ENCODE results near the gene BTC. TPM values are rescaled to one million over a fixed set of nuclear protein-coding genes. Genes with fewer than 3 reads are reported as not detected.
"Not testable (repeated sequence)": the region's sequence is repeated elsewhere in the genome, so short reads cannot be mapped to it uniquely, and the experiment has no call there.

BTC gene
- total and polyA plus RNA-seq, 12 donors: 0.11 to 1.9 (median 0.95) TPM

DNA sequence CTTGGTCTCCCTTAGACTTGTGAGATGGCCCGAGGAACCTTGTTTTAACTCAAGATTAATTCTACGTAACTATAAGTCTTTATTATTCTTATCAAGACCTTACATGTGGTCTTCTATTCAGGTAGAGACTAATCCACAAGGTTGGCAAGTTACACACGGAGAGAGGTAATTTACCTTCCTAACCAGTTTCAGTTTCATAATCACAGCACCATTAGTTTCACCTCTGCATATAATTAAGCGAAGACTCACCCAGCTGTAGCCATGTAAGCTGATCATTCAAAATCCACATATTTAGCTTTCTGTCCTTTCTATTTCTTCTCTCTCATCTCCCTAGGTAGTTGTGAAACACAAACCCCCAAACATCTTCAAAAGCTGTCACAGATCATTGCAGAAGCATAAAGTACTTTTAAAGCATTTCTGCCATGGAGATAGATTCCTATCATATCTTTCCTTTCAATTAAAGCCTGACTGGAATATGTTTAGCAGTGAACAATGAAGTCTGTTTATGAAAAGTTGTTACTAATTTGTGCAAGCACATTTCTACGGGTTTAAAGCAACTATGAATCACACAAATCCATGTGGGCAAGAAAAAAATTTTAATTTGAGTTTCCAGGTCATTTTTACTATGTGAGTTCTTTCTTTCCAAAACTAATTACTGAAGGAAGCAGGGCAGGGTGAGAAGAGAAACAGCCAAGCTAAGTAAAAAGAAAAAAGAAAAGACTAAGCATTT, 78.5 kb downstream of the BTC start:
- no peak for TF ChIP-seq POLR2A (IDR thresholded peaks at IDR 0.05)
- TF ChIP-seq, protein P1, sequence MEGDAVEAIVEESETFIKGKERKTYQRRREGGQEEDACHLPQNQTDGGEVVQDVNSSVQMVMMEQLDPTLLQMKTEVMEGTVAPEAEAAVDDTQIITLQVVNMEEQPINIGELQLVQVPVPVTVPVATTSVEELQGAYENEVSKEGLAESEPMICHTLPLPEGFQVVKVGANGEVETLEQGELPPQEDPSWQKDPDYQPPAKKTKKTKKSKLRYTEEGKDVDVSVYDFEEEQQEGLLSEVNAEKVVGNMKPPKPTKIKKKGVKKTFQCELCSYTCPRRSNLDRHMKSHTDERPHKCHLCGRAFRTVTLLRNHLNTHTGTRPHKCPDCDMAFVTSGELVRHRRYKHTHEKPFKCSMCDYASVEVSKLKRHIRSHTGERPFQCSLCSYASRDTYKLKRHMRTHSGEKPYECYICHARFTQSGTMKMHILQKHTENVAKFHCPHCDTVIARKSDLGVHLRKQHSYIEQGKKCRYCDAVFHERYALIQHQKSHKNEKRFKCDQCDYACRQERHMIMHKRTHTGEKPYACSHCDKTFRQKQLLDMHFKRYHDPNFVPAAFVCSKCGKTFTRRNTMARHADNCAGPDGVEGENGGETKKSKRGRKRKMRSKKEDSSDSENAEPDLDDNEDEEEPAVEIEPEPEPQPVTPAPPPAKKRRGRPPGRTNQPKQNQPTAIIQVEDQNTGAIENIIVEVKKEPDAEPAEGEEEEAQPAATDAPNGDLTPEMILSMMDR (IDR thresholded peaks at IDR 0.05): no peak
- Histone ChIP-seq H3K27ac (no peak overlapping the region), H3K4me3 (no peak overlapping the region), H3K4me1 (replicated peaks in 1 of 2) (no peaks in the 10 kb centered on the region), H3K27me3 (no peaks in the 10 kb centered on the region), H3K36me3 (replicated peaks in 1 of 2) (no peaks in the 10 kb centered on the region), H3K9me3 (replicated peaks in 1 of 3) (no peaks in the 10 kb centered on the region)
- intact Hi-C loops (cut with DNase I): no loop called here
- DNase-seq: no peak
- 47 to 72% (median 54%) methylated on average over 5 of the region's 5 CpGs for WGBS, 4 donors

DNA sequence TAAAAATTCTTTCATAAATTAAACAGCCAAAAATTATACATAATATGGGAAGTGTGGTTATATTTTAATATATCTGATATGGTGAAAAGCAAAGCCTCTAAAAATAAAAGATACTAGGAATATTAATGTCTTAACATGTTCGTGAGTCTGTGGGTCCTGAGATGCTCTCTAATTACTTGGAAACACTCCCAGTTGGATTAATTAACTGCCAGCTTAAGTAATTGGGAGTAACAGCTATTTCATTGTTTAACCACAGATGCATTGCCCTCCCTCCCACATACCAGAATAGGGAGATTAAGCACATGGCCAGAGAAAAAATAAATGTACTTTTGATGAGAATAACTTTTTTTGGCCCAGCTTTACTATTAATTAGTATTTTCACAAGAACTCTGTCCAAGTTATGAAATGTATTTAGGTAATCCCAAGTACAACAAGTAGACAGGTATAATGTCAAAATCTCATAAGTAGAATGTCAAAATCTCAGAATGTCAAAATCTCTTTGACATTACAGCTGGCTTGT, 79.7 kb downstream of the BTC start:
- TF ChIP-seq, protein P1 (IDR thresholded peaks at IDR 0.05): no peak
- no peak for TF ChIP-seq POLR2A (IDR thresholded peaks at IDR 0.05)
- no peak for DNase-seq
- no peaks in the 10 kb centered on the region for H3K4me1 ChIP-seq (replicated peaks in 1 of 2)
- no peaks in the 10 kb centered on the region for H3K9me3 ChIP-seq (replicated peaks in 1 of 3)
- H3K4me3 ChIP-seq: no peak overlapping the region
- H3K27ac ChIP-seq: no peak overlapping the region
- intact Hi-C loops (cut with DNase I): no loop called here
- no peaks in the 10 kb centered on the region for H3K36me3 ChIP-seq (replicated peaks in 1 of 2)
- 39 to 58% (median 55%) methylated on average over 1 of the region's 1 CpG for WGBS, 4 donors
- H3K27me3 ChIP-seq: no peaks in the 10 kb centered on the region

DNA sequence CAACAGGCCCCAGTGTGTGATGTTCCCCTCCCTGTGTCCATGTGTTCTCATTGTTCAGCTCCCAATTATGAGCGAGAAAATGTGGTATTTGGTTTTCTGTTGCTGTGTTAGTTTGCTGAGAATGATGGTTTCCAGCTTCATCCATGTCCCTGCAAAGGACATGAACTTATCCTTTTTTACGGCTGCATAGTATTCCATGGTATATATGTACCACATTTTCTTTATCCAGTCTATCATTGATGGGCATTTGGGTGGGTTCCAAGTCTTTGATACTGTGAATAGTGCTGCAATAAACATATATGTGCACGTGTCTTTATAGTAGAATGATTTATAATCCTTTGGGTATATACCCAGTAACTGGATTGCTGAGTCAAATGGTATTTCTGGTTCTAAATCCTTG, 86.2 kb downstream of the BTC start:
- H3K4me3 ChIP-seq; H3K9me3 ChIP-seq (replicated peaks in 1 of 3); intact Hi-C loops (cut with DNase I); H3K36me3 ChIP-seq (replicated peaks in 1 of 2); H3K27ac ChIP-seq; H3K27me3 ChIP-seq; DNase-seq; H3K4me1 ChIP-seq (replicated peaks in 1 of 2): not testable (repeated sequence)
- 68 to 75% (median 72%) methylated on average over 2 to 3 of the region's 3 CpGs for WGBS, 4 donors

Other genes with a start within 250 kb of the BTC start
- gene PARM1, start 138.6 kb upstream of the BTC start, total RNA-seq: 100 to 1,000 TPM in 2 of 9 donors, 10 to 100 TPM in 7; 18.9 to 204 (median 72.9) TPM
- gene PARM1, start 138.6 kb upstream of the BTC start, polyA plus RNA-seq: 100 to 1,000 TPM in 1 of 3 donors, 10 to 100 TPM in 2; 11.3 to 108 (median 29.3) TPM